ENCODE measurements around the gene PLA2G10. TPM values are rescaled to one million over a fixed set of nuclear protein-coding genes. Genes with fewer than 3 reads are reported as not detected.
"Not testable (repeated sequence)": the region's sequence is repeated elsewhere in the genome, so short reads cannot be mapped to it uniquely, and the experiment has no call there.

PLA2G10 gene
- total RNA-seq, 2 experiments from 2014 or later = not detected

DNA sequence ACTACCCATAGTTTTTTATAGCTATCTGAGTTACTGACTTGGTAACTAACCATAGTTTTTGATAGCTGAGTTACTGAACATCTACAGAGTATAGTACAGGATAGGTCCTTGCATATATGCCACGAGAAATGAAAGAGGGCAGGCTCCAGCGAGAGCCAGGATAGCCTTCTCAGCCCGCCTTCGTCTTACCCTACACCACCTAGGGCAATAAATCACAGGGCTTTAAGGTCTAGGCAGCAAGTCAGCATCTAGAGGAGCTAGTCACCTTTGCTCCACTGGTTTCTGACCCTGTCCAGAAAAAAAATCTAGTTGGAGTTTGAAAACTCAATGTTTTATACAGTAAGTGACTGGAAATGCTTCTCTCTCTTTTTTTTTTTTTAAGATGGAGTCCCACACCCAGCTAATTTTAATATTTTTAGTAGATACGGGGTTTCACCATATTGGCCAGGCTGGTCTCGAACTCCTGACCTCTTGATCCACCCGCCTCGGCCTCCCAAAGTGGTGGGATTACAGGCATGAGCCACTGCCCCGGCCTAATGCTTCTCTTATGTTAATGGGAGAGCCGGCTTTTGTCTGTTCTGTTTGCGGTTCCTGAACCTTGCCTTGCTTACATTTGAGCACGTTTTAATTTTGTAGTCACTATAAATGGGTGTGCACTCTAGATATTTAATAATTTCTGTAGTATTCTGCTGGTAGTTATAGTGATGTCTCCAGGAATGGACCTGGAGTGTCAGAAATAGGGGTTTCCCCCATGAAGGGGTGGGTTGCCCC, 58.5 kb downstream of the PLA2G10 start:
- peak overlapping the region; percentile 52 for H3K27ac Mint-ChIP-seq
- H3K4me3 Mint-ChIP-seq = no peak overlapping the region
- DNase-seq = no peak
- no peaks in the 10 kb centered on the region for H3K9me3 Mint-ChIP-seq
- peaks cover 52% of the 10 kb centered on the region for H3K4me1 Mint-ChIP-seq
- H3K27me3 Mint-ChIP-seq = no peaks in the 10 kb centered on the region
- H3K36me3 Mint-ChIP-seq = peaks cover 19% of the 10 kb centered on the region

DNA sequence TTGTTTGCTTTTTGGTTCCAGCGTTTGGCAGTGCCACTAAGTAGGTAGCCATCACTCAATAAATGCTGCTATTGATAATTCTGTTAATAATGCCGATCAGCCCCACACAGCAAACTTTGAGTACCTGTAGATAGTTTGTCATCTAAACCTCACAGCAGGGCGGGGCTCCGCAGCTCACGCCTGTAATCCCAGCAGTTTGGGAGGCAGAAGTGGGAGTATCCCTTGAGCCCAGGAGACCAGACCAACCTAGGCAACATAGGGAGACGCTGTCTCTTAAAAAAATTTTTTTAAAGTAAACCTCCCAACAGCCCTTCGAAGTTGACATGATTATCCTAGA, 59.8 kb downstream of the PLA2G10 start:
- DNase-seq = no peak

DNA sequence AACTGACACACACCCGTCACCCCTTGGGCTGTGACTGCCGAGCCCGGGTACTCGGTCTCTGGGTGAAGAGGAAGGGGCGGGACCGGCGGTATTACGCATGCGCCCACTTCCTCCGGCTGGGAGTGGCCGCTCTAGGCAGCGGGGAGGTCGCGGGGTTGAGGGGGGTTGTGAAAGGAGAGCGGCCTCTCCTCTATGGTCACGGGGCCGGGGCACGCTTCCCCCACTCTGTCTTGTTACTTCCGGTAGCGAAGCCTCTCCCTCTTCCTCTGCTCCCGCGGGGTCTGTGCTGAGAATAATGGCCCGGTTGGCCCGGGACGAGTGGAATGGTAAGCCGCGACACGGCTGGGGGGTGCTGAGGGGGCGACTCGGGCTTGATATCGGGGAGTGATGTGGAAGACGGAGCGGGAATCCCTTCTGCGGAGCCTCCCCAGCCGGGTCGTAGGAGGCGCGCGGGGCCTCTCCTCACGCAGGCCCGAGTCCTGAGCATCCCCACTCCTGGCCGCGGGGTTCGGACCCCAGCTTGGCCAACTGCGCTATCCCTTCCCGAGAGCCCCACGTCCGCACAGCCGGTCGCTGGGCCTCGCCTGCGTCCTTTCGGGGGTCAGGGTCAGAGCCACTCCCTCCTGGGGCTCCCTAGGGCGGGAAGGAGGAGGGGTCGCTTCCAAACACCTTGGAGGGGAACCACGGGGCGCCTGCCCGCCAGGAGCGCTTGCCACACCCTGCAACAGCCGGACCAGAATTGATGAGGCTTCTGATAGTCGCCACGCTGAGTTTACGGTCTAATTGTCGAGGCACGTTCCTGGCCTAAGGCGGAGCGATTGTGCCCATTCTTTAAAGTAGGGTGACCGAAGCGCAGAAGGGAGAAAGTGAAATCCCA, 61.2 kb downstream of the PLA2G10 start, which contains the start of gene BFAR:
Gene BFAR, plus strand, starts transcription at position 259 of the 877 bp plus-strand sequence. CDS start 11,396 bp downstream, outside the sequence.
- Mint-ChIP-seq H3K4me3 (peak within 1 kb of the TSS; percentile 100), H3K4me1 (peaks cover 56% of the 10 kb centered on the region), H3K36me3 (peaks cover 31% of the 10 kb centered on the region), H3K27ac (peak within 1 kb of the TSS; percentile 98), H3K27me3 (no peaks in the 10 kb centered on the region), H3K9me3 (no peaks in the 10 kb centered on the region)
- peak; percentile 99 for DNase-seq

More for the DNA sequence above, 59.8 kb downstream of the PLA2G10 start:
- peak overlapping the region; percentile 98 for H3K27ac Mint-ChIP-seq
- H3K9me3 Mint-ChIP-seq = no peaks in the 10 kb centered on the region
- H3K4me1 Mint-ChIP-seq = peaks cover 45% of the 10 kb centered on the region
- peaks cover 22% of the 10 kb centered on the region for H3K36me3 Mint-ChIP-seq
- no peaks in the 10 kb centered on the region for H3K27me3 Mint-ChIP-seq
- H3K4me3 Mint-ChIP-seq = peak overlapping the region; percentile 100

DNA sequence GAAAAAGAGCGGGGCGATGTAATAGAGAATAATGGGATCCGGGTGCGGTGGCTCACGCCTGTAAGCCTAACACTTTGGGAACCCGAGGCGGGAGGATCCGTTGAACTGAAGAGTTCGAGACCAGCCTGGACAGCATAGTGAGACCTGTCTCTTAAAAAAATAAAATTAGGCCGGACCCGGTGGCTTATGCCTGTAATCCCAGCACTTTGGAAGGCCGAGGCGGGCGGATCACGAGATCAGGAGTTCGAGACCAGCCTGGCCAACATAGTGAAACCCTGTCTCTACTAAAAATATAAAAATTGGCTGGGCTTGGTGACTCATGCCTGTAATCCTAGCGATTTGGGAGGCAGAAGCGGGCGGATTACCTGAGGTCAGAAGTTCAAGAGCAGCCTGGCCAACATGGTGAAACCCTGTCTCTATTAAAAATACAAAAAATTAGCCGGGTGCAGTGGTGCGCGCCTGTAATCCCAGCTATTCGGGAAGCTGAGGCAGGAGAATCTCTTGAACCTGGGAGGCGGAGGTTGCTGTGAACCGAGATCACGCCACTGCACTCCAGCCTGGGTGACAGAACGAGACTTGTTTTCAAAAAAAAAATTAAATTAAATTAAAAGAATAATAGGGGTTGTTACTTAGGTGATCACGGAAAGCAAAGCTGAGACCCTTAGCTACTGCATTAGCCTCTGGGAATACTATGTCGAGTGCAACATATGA, 63.3 kb downstream of the PLA2G10 start:
- H3K36me3 Mint-ChIP-seq = peaks cover 45% of the 10 kb centered on the region
- not testable (repeated sequence) for DNase-seq, H3K27me3 Mint-ChIP-seq, H3K9me3 Mint-ChIP-seq
- H3K4me1 Mint-ChIP-seq = peaks cover 49% of the 10 kb centered on the region
- H3K4me3 Mint-ChIP-seq = peak overlapping the region; percentile 100
- peak overlapping the region; percentile 98 for H3K27ac Mint-ChIP-seq

DNA sequence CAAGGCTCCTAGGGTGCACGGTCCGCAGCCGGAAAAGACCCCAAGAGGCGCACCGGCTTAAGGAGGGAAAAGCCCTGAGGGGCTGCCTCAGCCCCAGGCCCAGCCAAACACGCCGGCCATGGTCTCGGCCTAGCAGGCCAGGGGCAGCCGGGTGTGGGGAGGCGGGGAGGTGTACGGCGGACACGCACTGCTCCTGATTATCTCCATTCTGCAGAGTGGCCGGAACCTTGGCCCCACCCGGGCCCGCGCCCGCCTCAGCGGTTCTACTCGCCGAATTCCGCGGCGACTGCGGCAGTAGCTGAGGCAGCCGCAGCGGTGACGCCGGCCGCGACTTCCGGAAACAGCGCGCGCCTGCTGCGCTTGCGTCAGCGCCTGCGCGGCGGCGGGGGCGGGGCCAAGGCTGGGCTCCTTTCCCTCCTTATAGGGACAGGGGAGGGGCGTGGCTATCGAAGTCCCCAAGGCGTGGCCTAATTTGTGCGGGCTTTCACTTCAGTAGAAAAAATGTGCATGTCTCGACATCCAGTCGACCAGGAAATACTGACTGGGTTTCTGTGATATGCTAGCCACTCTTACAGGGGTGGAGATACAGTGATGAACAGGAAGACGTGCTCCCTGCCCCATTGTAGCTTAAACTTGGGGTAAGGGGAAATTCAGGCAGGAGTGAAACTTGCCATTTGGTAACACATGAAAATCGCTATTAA, 64.0 kb downstream of the PLA2G10 start, which contains the start of gene PARN:
Gene PARN, minus strand, starts transcription at position 342 of the 701 bp plus-strand sequence. Its CDS starts 135 bp downstream, at position 207.
- Mint-ChIP-seq H3K36me3 (peaks cover 45% of the 10 kb centered on the region), H3K27ac (peak within 1 kb of the TSS; percentile 98), H3K4me3 (peak within 1 kb of the TSS; percentile 96), H3K27me3 (no peaks in the 10 kb centered on the region), H3K9me3 (no peaks in the 10 kb centered on the region), H3K4me1 (peaks cover 45% of the 10 kb centered on the region)
- DNase-seq = peak; percentile 98

DNA sequence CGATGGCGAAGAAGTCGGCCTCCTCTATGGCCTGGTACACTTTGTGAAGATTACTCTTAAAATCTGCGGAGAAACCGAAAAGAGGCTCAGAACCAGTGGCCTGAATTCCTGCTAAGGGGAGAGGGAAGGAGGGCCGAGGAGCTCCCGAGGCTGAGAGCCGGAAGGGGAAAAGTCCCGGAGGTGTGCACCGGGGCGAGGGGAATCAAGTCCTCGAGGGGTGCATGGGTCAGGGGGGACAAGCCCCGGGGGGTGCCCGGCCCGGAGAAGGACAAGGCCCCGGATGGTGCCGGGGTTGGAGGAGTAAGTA, 64.5 kb downstream of the PLA2G10 start:
- H3K4me1 Mint-ChIP-seq = peaks cover 40% of the 10 kb centered on the region
- no peaks in the 10 kb centered on the region for H3K9me3 Mint-ChIP-seq
- H3K36me3 Mint-ChIP-seq = peaks cover 40% of the 10 kb centered on the region
- no peaks in the 10 kb centered on the region for H3K27me3 Mint-ChIP-seq
- peak overlapping the region; percentile 98 for H3K27ac Mint-ChIP-seq
- H3K4me3 Mint-ChIP-seq = peak overlapping the region; percentile 96
- no peak for DNase-seq

DNA sequence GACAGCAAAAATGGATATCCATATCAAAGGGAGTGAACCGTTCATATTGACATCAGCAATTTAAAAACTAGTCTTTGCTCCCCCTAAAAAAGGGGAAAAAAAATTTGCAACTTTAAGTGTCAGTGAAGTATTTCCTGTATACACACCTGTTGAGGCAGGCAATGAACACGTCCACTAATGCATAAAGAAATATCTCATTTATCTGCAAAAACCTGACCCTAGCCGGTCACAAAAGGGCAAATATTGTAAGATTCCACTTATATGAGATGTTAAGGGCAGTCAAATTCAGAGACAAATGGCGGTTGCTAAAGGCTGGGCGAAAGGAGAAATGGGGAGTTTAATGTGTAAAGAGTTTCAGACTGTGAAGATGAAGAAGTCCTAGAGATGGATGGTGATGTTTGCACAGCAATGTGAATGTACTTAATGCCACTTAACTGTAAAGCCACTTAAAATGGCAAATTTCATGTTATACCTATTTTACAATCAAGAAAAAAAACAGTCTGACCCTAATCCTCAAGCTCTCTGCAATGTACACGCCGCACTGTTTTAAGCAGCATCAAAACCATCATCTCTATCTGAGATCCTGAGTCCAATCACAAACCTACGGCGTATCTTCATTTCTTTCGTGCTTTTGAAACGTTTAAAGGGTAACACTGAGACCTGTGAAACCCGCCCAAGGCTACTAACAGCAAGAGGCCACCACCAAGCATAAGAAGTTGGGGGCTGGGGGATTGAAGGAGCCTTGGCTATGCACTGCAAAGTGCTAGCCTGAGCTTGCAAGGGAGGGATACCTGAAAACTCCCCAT, 65.1 kb downstream of the PLA2G10 start:
- Mint-ChIP-seq H3K4me3 (peak overlapping the region; percentile 96), H3K27ac (peak overlapping the region; percentile 98), H3K27me3 (no peaks in the 10 kb centered on the region), H3K4me1 (peaks cover 35% of the 10 kb centered on the region), H3K36me3 (peaks cover 34% of the 10 kb centered on the region), H3K9me3 (no peaks in the 10 kb centered on the region)
- DNase-seq = no peak

DNA sequence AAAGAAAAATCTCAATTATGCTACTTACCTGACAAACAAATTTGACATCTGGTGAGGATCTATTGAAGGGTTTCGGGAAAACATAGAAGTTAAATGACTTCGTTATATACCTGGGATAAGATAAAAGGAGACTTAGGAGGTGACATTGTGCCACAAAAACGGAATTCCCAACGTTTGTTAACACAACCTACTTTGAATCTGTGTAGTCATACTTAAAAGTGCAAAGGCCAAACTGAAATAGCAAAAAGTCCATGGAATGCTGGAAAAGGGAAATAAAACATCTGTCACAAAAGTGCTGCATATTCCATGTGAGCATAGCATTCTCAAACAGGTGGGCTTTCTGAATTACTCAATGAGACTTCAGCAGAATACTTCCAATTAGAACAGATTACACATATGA, 67.0 kb downstream of the PLA2G10 start:
- peaks cover 33% of the 10 kb centered on the region for H3K36me3 Mint-ChIP-seq
- H3K27ac Mint-ChIP-seq = no peak overlapping the region
- no peaks in the 10 kb centered on the region for H3K27me3 Mint-ChIP-seq
- H3K4me1 Mint-ChIP-seq = peaks cover 31% of the 10 kb centered on the region
- no peak overlapping the region for H3K4me3 Mint-ChIP-seq
- H3K9me3 Mint-ChIP-seq = no peaks in the 10 kb centered on the region
- no peak for DNase-seq

Other genes with a start within 250 kb of the PLA2G10 start
- 10 to 100 TPM; 50.8 to 50.9 TPM for gene PARN, start 64.0 kb downstream of the PLA2G10 start, total RNA-seq
- gene BFAR, start 61.4 kb downstream of the PLA2G10 start, total RNA-seq = 10 to 100 TPM; 72.1 to 75.7 TPM
- gene NPIPA3, start 9.1 kb upstream of the PLA2G10 start, total RNA-seq = 1 to 10 TPM in 1 of 2 experiments, not detected in 1; 1.2 TPM
- gene NPIPA2, start 48.2 kb upstream of the PLA2G10 start, total RNA-seq = 1 to 10 TPM; 1.3 to 2.0 TPM
- 10 to 100 TPM; 65.6 to 69.9 TPM for gene NOMO1, start 139.4 kb upstream of the PLA2G10 start, total RNA-seq
- gene NPIPA1, start 243.1 kb upstream of the PLA2G10 start, total RNA-seq = 10 to 100 TPM; 55.6 to 58.5 TPM

All from activated naive CD8-positive, alpha-beta T cell treated with anti-CD3 and anti-CD28 coated beads for 36 hours (primary cell).